ENCODE results near the gene SIGLEC6. TPM values are rescaled to one million over a fixed set of nuclear protein-coding genes. Genes with fewer than 3 reads are reported as not detected.

The SIGLEC6 gene
- total RNA-seq, 2 experiments from 2014 or later: 0.29 TPM; not detected in 1

DNA sequence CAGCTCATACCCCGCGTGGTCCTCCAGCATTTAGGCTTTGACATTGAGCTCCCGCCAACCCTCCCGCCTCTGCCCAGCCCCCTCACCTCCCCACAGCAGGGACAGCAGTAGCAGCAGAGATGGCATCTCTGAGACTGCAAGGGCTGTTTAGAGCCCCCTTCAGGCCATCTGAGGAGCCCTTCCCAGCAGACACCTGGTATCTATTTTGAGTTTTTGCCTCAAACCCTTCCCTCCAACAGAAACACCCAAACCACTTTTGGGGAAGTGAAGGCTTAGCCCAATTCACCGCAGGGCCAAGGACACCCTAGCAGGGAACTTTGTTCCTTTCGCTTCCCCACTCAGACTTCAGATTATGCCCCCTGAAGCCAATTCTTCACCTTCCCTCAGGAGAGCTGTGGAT is 33.3 kb upstream of the SIGLEC6 start:
- ChIA-PET CTCF (interaction anchor here (1.7 kb wide), 1 partner anchor 92 kb away, joined by 5 read pairs; no protein-coding TSS in a partner anchor), POLR2A (no interaction called here)
- Mint-ChIP-seq H3K4me3 (no peak overlapping the region), H3K27me3 (ENCODE audit: low read depth) (peaks cover 25% of the 10 kb centered on the region), H3K9me3 (ENCODE audit: insufficient read depth) (no peaks in the 10 kb centered on the region), H3K27ac (no peak overlapping the region), H3K36me3 (ENCODE audit: low read depth) (no peaks in the 10 kb centered on the region), H3K4me1 (ENCODE audit: low read depth) (no peaks in the 10 kb centered on the region)
- DNase-seq (no peak), ATAC-seq (no peak)

DNA sequence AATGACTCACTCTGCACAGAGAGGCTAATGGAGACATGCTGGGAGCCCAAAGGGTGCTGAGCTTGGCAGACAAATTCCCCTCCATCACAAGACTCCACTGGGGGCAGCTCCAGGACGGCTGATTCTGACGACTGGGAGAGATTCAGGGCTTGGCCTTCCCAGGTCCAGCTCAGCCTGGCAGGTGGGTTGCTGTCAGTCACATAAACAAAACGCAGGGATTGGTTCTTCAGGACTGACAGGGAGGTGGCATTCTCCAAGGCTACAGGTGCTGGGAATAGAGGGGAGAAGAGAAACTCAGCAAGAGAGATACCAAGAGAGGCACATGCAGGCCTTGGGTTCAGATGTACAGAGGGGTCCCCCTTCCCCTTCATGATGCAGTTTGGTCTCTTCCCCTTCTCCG is 28.9 kb upstream of the SIGLEC6 start:
- Mint-ChIP-seq H3K9me3 (ENCODE audit: insufficient read depth) (no peaks in the 10 kb centered on the region), H3K27me3 (ENCODE audit: low read depth) (peaks cover 38% of the 10 kb centered on the region), H3K27ac (no peak overlapping the region), H3K4me3 (no peak overlapping the region), H3K4me1 (ENCODE audit: low read depth) (no peaks in the 10 kb centered on the region), H3K36me3 (ENCODE audit: low read depth) (no peaks in the 10 kb centered on the region)
- POLR2A ChIA-PET: no interaction called here
- CTCF ChIA-PET: no interaction called here
- ATAC-seq (no peak), DNase-seq (no peak)

DNA sequence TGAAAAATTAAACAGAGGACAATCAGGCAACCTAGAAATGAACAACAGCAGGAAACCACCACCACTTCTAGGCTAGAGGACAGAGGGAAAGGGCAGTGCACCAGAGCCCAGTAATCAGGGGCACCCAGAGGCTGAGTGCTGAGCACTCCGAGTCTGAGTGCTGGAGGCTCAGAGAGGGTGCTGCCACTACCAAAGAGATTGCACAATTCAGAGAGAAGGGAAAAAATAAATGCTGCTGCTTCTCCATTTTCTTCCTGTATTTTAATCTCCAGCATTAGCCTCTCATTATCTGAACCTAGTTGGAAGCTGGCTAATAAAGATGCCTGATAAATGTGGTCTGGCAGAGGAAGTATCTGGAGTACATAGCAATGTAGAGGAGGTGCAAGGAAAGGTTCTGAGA is 27.8 kb upstream of the SIGLEC6 start:
- CTCF ChIA-PET: no interaction called here
- POLR2A ChIA-PET: interaction anchor here (0.6 kb wide), 1 partner anchor 540 kb away, joined by 3 read pairs; the partner anchor contains the start of gene KLK10
- DNase-seq (no peak), ATAC-seq (no peak)
- Mint-ChIP-seq H3K27ac (no peak overlapping the region), H3K27me3 (ENCODE audit: low read depth) (peaks cover 40% of the 10 kb centered on the region), H3K4me3 (no peak overlapping the region), H3K9me3 (ENCODE audit: insufficient read depth) (no peaks in the 10 kb centered on the region), H3K36me3 (ENCODE audit: low read depth) (no peaks in the 10 kb centered on the region), H3K4me1 (ENCODE audit: low read depth) (no peaks in the 10 kb centered on the region)

DNA sequence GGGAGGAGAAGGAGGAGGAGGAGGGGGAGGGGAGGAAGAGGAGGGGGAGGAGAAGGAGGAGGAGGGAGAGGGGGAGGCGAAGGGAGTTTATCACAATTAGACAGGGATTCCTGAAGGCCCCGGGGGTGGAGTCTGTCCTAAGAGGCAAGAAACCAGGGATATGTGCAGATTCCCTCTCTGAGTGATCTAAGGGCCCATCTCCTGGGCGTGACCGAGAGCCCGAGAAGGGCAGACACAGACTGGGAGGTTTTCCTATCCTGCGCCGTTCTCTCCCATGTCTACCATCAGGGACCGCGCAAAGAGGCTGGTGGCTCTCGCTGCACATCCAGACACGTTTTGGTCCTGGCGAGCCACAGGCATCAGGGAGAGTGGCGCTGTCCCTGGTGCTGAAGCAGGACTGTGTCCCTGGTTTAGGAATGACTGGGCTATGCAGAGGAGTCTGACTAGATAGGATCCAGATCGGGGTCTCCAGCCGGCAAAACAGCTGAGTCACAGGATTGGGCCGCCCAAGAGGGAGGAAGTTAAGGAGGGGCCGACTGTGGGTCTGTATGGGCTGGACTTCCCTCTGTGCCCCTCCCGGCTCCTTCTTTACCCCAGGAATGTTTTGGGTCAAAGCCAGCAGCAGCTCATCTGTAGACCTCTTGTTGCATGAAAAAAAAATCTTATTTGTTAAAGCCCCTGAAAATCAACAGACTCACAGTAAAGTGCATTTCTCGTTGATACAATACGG is 21.7 kb upstream of the SIGLEC6 start:
- H3K36me3 Mint-ChIP-seq (ENCODE audit: low read depth): no peaks in the 10 kb centered on the region
- POLR2A ChIA-PET: no interaction called here
- H3K4me3 Mint-ChIP-seq: no peak overlapping the region
- peaks cover 43% of the 10 kb centered on the region for H3K4me1 Mint-ChIP-seq (ENCODE audit: low read depth)
- CTCF ChIA-PET: no interaction called here
- ATAC-seq: no peak
- no peaks in the 10 kb centered on the region for H3K9me3 Mint-ChIP-seq (ENCODE audit: insufficient read depth)
- H3K27ac Mint-ChIP-seq: no peak overlapping the region
- peaks cover 30% of the 10 kb centered on the region for H3K27me3 Mint-ChIP-seq (ENCODE audit: low read depth)
- peak; percentile 64 for DNase-seq

DNA sequence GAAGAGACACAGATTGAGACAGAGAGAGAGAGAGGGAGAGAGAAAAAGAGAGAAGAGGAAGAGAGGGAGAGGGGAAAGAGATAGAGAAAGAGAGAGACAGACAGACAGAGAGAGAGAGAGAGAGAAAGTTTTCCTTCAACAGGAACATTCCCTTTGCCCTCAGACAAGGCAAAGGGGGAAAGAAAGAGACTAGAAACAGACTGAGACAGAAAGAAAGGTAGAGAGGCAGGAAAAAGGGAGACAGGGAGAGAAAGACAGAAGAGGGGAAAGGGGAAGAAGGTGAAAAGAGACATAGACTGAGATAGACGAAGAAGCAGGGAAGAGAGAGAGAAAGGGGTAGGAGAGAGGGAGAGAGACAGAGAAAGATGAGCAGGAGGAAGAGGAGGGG is 21.1 kb upstream of the SIGLEC6 start:
- H3K4me3 Mint-ChIP-seq: no peak overlapping the region
- POLR2A ChIA-PET: no interaction called here
- CTCF ChIA-PET: no interaction called here
- H3K4me1 Mint-ChIP-seq (ENCODE audit: low read depth): peaks cover 48% of the 10 kb centered on the region
- no peaks in the 10 kb centered on the region for H3K36me3 Mint-ChIP-seq (ENCODE audit: low read depth)
- H3K27me3 Mint-ChIP-seq (ENCODE audit: low read depth): peaks cover 27% of the 10 kb centered on the region
- no peak for DNase-seq
- no peak overlapping the region for H3K27ac Mint-ChIP-seq
- no peaks in the 10 kb centered on the region for H3K9me3 Mint-ChIP-seq (ENCODE audit: insufficient read depth)
- no peak for ATAC-seq

DNA sequence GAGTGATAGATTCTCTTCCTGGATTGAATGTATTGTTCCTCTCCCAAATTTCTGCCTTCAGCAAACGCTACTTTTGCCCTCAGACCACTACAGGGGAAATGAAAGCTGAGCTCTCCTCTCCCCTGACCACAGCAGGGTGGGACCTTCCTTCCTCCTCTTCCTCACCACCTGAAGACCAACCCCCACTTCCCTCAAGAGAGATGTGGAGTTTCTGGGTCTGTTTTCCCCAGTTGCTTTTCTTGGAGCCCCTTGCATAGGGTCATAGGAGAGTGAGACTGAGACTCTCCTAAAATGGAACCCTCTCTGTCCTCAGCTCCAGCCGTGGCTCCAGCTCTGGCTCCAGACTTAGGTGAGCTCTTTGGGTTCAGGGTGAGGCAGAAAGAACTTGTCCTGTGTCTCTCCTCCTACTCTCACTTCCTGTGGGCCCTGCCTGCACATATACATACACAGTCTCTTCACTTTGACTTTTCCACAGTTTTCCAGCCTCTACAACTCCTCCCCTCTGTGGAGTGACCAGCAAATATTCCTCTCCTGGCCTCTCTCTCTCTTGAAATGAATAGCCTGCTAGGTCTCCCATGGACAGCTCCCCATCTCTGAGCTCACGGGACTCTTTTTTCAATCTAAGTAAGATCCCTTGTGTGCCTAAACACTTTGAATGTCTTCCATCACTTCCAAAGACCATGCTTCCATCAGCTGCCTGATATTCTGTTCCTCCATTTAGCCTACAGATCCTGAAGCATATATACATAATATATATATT is 20.4 kb upstream of the SIGLEC6 start:
- Mint-ChIP-seq H3K36me3 (ENCODE audit: low read depth) (no peaks in the 10 kb centered on the region), H3K27ac (peak overlapping the region; percentile 9), H3K9me3 (ENCODE audit: insufficient read depth) (no peaks in the 10 kb centered on the region), H3K27me3 (ENCODE audit: low read depth) (peaks cover 23% of the 10 kb centered on the region), H3K4me3 (peak overlapping the region; percentile 30), H3K4me1 (ENCODE audit: low read depth) (peaks cover 56% of the 10 kb centered on the region)
- ATAC-seq (no peak), DNase-seq (no peak)
- CTCF ChIA-PET: no interaction called here
- POLR2A ChIA-PET: no interaction called here

DNA sequence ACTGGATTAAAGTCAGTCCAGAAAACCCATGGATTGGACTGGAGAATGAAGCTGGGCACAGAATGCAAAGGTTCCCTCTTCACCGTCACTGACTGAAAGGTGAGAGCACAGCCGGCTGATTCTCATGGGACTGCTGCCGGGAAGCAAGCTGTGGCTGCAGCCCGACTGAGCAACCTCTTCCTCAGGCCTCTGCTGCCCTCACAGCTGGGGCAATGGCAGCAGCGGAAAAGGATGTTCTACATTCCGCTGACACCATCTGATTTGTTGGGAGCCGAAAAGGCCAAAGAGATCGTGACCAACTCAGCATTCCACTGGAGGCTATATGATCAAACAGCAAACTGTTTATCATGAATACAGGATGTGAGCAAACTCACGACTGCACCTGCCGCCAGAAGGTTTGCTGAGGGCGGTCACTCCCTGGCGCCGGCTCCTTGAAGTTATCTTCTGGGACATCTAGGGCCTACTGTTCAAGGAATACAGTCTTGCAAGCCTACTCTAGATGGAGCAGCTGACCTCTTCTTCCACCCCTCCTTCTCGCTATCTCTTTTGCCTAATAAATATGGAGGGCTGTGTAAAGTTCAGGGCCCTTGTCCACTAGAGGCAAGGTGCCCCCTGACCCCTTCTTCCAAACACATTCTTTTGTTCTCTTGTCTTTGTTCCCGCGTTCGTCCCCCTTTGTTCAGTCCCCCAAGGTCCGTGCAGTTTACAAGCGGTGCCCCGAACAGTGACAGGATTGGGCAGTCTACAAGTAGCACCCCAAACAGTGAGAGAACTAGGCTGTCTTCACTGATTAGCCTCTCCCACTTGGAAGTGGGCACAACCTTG is 19.6 kb upstream of the SIGLEC6 start:
- DNase-seq: no peak
- Mint-ChIP-seq H3K4me1 (ENCODE audit: low read depth) (peaks cover 64% of the 10 kb centered on the region), H3K27me3 (ENCODE audit: low read depth) (peaks cover 19% of the 10 kb centered on the region), H3K36me3 (ENCODE audit: low read depth) (no peaks in the 10 kb centered on the region), H3K4me3 (peak overlapping the region; percentile 30), H3K27ac (no peak overlapping the region), H3K9me3 (ENCODE audit: insufficient read depth) (no peaks in the 10 kb centered on the region)
- no peak for ATAC-seq
- CTCF ChIA-PET: no interaction called here
- POLR2A ChIA-PET: no interaction called here

DNA sequence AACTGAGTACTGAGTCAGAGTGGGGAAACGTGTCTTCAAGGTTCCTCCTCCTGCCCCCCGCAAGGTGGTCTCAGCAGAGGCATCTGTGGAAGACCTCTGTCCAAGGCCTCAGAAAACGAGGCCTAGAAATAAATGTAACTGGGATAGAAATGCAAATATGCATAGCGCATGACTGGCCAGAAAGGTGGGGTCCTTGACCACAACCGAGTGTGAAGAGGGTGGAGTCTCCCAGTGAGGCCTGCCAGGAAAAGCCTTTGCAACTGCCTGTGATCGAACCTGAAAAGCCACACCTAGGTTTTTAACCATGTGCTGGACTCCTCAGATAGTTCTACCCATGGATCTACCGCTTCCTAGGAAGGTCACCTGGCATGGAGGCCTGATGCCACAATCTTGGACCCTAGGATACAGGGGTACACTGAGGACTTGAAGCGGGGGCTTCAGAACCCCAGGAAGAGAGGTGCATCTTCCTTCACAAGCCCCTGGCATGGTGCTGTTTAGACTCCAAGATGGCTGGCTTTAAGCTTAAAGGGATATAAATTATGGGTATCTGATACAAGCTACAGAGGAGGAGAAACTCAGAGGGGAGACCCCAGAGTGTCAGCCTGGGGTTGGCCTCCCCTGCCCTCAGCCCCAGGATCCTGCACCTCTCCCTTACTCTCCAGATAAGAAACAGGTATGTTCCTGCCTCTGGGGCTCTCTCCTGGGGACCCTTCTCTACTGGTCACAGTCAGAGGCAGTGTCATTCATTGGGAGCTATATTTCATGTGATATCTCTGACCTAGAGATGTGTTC is 18.3 kb upstream of the SIGLEC6 start:
- H3K4me1 Mint-ChIP-seq (ENCODE audit: low read depth): peaks cover 66% of the 10 kb centered on the region
- H3K9me3 Mint-ChIP-seq (ENCODE audit: insufficient read depth): no peaks in the 10 kb centered on the region
- peaks cover 18% of the 10 kb centered on the region for H3K27me3 Mint-ChIP-seq (ENCODE audit: low read depth)
- H3K4me3 Mint-ChIP-seq: no peak overlapping the region
- H3K27ac Mint-ChIP-seq: peak overlapping the region; percentile 47
- ATAC-seq (no peak), DNase-seq (no peak)
- POLR2A ChIA-PET: no interaction called here
- H3K36me3 Mint-ChIP-seq (ENCODE audit: low read depth): no peaks in the 10 kb centered on the region
- CTCF ChIA-PET: no interaction called here

DNA sequence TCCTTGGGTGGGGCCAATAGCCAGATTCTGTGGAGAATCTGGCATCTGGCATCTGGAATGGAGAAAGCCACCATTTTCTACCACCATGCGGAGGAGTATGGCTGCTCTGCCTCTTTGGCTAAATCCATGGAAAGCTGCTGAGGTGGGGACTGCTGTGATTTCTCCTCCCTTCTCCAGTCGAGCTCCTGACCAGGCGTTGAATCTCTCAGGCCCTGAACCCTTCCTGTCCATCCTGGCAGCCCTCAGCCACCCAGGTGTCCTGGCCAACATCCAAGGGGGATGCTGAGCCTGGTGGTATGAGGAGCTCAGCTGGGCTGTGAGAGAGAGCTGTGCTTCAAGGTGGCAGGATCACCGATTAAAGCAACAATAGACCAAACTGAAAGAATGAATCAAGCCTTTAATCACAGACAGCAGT is 17.4 kb upstream of the SIGLEC6 start:
- ATAC-seq (no peak), DNase-seq (no peak)
- no peaks in the 10 kb centered on the region for H3K36me3 Mint-ChIP-seq (ENCODE audit: low read depth)
- peaks cover 19% of the 10 kb centered on the region for H3K27me3 Mint-ChIP-seq (ENCODE audit: low read depth)
- H3K4me3 Mint-ChIP-seq: no peak overlapping the region
- H3K4me1 Mint-ChIP-seq (ENCODE audit: low read depth): peaks cover 66% of the 10 kb centered on the region
- no peak overlapping the region for H3K27ac Mint-ChIP-seq
- H3K9me3 Mint-ChIP-seq (ENCODE audit: insufficient read depth): no peaks in the 10 kb centered on the region
- CTCF ChIA-PET: interaction anchor here (1.2 kb wide), 1 partner anchor 108 kb away, joined by 4 read pairs; no protein-coding TSS in a partner anchor
- POLR2A ChIA-PET: no interaction called here

DNA sequence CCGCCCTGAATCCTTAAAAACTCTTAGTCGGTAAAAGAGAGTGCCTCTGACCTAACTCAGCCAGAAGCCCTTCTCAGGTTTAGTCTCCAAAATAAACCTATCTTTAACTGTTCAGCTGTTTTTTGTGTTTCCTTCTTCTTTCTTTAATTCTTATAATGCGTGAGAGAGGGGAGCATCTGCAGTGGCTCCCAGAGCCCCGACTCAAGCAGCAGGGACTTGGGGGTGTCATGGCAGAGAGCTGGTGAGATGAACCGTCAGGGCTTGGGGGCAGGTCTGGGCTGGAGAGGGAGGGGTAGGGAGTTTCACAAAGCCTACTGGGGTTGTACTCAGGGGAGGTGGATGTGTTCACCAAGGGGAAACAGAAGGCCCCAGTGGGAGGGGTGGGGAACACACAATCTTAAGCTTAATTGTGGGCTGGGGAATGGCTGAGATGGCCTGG is 16.8 kb upstream of the SIGLEC6 start:
- ATAC-seq (no peak), DNase-seq (no peak)
- no peaks in the 10 kb centered on the region for H3K9me3 Mint-ChIP-seq (ENCODE audit: insufficient read depth)
- no peaks in the 10 kb centered on the region for H3K36me3 Mint-ChIP-seq (ENCODE audit: low read depth)
- H3K4me1 Mint-ChIP-seq (ENCODE audit: low read depth): peaks cover 65% of the 10 kb centered on the region
- peak overlapping the region; percentile 30 for H3K27ac Mint-ChIP-seq
- POLR2A ChIA-PET: no interaction called here
- H3K4me3 Mint-ChIP-seq: no peak overlapping the region
- H3K27me3 Mint-ChIP-seq (ENCODE audit: low read depth): peaks cover 19% of the 10 kb centered on the region
- CTCF ChIA-PET: interaction anchor here (1.2 to 1.3 kb wide), 2 partner anchors 17 to 109 kb away, joined by 3 to 4 read pairs; no protein-coding TSS in a partner anchor

Measured in activated CD8-positive, alpha-beta T cell treated with anti-CD3 and anti-CD28 coated beads, Interleukin-2, amount 10 ng/mL, durations not matched to agents 7 days and 5 days (primary cell).